ENCODE data around the gene LDAH.

DNA sequence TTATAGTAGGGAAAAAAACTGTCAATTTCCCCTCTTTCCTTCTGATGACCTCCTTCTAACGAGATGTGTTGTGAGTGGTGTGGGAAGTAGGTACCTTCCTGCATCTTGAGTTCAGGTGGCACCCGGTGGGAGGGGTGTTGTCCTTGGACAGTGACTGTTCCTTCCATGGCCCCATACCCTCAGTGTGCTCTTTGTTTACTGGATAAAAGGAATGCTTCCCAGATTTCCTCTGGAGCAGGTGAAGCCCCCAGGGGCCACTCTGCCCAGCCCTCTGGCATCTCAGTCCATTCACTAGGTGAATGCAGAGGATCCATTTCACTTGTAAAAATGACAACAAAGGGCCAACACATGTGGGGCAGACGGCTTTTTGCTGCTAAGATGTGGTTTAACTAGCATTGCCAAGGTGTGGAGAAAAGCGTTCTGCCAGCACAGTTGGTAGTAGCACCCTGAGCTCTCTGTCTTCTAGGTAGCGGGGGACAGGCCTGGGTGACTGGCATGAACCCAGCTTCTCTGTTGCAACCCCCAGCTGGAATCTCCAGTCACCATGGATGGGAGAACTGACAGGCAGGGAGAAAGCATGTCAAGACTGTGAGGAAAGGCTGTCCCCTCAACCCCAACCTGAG is 149.1 kb downstream of the LDAH start:
- TF ChIP-seq, protein P1, sequence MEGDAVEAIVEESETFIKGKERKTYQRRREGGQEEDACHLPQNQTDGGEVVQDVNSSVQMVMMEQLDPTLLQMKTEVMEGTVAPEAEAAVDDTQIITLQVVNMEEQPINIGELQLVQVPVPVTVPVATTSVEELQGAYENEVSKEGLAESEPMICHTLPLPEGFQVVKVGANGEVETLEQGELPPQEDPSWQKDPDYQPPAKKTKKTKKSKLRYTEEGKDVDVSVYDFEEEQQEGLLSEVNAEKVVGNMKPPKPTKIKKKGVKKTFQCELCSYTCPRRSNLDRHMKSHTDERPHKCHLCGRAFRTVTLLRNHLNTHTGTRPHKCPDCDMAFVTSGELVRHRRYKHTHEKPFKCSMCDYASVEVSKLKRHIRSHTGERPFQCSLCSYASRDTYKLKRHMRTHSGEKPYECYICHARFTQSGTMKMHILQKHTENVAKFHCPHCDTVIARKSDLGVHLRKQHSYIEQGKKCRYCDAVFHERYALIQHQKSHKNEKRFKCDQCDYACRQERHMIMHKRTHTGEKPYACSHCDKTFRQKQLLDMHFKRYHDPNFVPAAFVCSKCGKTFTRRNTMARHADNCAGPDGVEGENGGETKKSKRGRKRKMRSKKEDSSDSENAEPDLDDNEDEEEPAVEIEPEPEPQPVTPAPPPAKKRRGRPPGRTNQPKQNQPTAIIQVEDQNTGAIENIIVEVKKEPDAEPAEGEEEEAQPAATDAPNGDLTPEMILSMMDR (conservative IDR thresholded peaks at IDR 0.05): no peak
- no peak for TF ChIP-seq ZFX (IDR thresholded peaks at IDR 0.05)
